ENCODE data around the gene LOC101059915.
A peak's percentile ranks its signal among the peaks of the same experiment; 100 is the strongest.

LOC101059915 gene

DNA sequence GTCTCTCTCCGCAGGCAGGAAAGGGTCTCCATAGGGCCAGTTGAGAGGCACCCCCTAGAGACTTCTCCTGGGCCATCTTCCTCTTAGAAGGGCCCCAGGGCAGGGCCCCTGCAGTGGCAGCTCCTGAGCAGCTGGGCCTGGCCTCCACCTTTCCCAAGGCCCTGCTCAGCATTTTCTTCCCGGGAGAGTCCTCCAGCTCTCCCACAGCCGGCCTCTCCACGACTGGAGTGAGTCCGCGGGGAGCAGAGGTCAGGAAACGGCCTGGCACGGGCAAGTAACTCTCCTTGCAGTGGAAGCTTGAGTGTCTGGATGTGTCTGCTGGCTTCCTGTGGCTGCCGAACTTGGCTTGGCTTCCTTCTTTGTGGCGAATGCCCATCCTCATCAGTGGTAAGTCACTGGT, 1.6 kb upstream of the LOC101059915 start:
- Histone ChIP-seq H3K27ac (ENCODE audit: extremely low read depth, low read depth, low read length) (no peak overlapping the region), H3K9me3 (ENCODE audit: control insufficient read depth, insufficient read depth, low read depth, low read length) (no peaks in the 10 kb centered on the region), H3K4me1 (ENCODE audit: control insufficient read depth, insufficient read depth, low read length) (no peaks in the 10 kb centered on the region), H3K36me3 (ENCODE audit: control insufficient read depth in 2 of 2, insufficient read depth in 1 of 2, low read length in 2 of 2) (no peaks in the 10 kb centered on the region), H3K4me3 (ENCODE audit: low read depth, low read length) (no peak overlapping the region)
- ChIA-PET CTCF (no interaction called here), POLR2A (no interaction called here)
- no peak for TF ChIP-seq SCRT1 (tag by site-specific recombination; IDR thresholded peaks at IDR 0.05; ENCODE audit: borderline replicate concordance)
- TF ChIP-seq, protein P1, sequence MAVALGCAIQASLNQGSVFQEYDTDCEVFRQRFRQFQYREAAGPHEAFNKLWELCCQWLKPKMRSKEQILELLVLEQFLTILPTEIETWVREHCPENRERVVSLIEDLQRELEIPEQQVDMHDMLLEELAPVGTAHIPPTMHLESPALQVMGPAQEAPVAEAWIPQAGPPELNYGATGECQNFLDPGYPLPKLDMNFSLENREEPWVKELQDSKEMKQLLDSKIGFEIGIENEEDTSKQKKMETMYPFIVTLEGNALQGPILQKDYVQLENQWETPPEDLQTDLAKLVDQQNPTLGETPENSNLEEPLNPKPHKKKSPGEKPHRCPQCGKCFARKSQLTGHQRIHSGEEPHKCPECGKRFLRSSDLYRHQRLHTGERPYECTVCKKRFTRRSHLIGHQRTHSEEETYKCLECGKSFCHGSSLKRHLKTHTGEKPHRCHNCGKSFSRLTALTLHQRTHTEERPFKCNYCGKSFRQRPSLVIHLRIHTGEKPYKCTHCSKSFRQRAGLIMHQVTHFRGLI (tag by site-specific recombination; IDR thresholded peaks at IDR 0.05): no peak

DNA sequence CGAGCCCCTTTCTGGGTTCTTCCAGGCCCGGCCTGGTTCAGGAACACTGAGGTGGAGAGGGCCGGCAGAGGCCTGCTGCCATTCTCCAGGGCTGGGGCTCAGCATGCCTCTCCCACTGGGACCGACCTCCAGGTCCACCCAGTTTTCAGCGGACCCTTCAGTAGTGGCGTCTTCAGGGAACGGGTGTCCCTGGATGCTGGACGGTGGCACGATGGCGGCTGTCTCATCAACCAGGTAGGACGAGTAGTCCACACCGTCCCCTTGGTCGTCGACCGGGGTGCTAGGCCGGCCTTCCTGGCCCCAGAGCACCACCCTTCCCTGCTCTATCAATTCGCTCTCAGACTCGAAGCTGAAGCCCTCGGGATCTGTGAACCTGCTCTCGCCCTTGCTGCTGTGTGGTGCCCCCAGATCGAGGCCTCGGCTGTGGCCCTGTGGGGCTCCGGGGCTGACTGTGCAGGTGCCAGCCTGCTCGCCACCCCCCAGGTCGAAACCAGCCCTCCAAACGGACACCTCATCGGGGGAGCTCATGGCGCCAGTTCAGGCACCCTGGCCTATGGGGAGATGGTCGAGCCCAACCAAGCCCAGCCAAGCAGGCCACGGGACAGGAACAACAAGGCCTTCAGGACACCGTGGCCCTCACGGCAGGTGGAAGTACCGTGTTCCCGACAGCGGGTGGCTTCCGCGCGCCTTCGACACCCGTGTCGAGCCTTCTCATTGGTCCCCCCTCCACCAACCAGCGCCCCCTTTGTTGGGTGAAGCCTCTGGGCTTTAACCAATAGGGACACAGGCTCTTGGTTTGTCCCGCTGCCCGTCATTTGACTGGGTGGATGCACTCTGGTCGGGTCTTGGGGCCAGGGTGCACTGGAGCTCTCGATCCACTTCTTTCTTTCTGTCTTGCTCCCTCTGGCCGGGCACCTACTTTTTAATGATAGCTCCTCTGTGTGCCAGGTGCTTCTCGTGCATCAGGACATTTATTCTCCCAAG, 814 bp upstream of the LOC101059915 start:
- Histone ChIP-seq H3K27ac (ENCODE audit: extremely low read depth, low read depth, low read length) (no peak overlapping the region), H3K4me3 (ENCODE audit: low read depth, low read length) (no peak overlapping the region), H3K36me3 (ENCODE audit: control insufficient read depth in 2 of 2, insufficient read depth in 1 of 2, low read length in 2 of 2) (no peaks in the 10 kb centered on the region), H3K4me1 (ENCODE audit: control insufficient read depth, insufficient read depth, low read length) (no peaks in the 10 kb centered on the region), H3K9me3 (ENCODE audit: control insufficient read depth, insufficient read depth, low read depth, low read length) (no peaks in the 10 kb centered on the region)
- ChIA-PET CTCF (interaction anchor here (0.6 to 0.8 kb wide), 2 partner anchors 14 to 391 kb away, joined by 3 to 6 read pairs; no protein-coding TSS in a partner anchor), POLR2A (no interaction called here)
- TF ChIP-seq, protein P2, sequence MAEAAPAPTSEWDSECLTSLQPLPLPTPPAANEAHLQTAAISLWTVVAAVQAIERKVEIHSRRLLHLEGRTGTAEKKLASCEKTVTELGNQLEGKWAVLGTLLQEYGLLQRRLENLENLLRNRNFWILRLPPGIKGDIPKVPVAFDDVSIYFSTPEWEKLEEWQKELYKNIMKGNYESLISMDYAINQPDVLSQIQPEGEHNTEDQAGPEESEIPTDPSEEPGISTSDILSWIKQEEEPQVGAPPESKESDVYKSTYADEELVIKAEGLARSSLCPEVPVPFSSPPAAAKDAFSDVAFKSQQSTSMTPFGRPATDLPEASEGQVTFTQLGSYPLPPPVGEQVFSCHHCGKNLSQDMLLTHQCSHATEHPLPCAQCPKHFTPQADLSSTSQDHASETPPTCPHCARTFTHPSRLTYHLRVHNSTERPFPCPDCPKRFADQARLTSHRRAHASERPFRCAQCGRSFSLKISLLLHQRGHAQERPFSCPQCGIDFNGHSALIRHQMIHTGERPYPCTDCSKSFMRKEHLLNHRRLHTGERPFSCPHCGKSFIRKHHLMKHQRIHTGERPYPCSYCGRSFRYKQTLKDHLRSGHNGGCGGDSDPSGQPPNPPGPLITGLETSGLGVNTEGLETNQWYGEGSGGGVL (tag by site-specific recombination; IDR thresholded peaks at IDR 0.05): no peak
- TF ChIP-seq, protein P1 (tag by site-specific recombination; IDR thresholded peaks at IDR 0.05): peak; percentile 57; the same call in 1 of the 2 replicates

DNA sequence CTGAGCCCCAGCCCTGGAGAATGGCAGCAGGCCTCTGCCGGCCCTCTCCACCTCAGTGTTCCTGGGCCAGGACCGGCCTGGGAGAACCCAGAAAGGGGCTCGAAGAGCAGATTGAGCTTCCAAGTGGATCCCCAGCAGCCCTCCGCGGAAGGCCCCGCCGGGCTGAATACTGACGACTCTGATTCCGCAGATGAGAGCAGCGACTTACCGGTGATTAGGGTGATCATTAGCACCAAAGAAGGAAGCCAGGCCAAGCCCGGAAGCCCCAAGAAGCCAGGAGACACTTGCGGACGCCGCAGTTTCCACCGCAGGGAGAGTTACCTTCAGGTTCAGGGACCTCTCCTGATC, 876 bp downstream of the LOC101059915 start:
- Histone ChIP-seq H3K9me3 (ENCODE audit: control insufficient read depth, insufficient read depth, low read depth, low read length) (no peaks in the 10 kb centered on the region), H3K4me1 (ENCODE audit: control insufficient read depth, insufficient read depth, low read length) (no peaks in the 10 kb centered on the region), H3K27ac (ENCODE audit: extremely low read depth, low read depth, low read length) (no peak overlapping the region), H3K36me3 (ENCODE audit: control insufficient read depth in 2 of 2, insufficient read depth in 1 of 2, low read length in 2 of 2) (no peaks in the 10 kb centered on the region), H3K4me3 (ENCODE audit: low read depth, low read length) (no peak overlapping the region)
- ChIA-PET CTCF (interaction anchor here (0.5 to 1.0 kb wide), 2 partner anchors 192 to 688 kb away, joined by 4 read pairs; no protein-coding TSS in a partner anchor), POLR2A (no interaction called here)
- TF ChIP-seq ZNF549 (tag by site-specific recombination; IDR thresholded peaks at IDR 0.05) (no peak), ZBTB21 (tag by site-specific recombination; IDR thresholded peaks at IDR 0.05) (no peak), ZBTB17 (tag by site-specific recombination; IDR thresholded peaks at IDR 0.05) (no peak), SALL2 (tag by site-specific recombination; IDR thresholded peaks at IDR 0.05; ENCODE audit: borderline replicate concordance) (no peak), ZNF132 (tag by site-specific recombination; IDR thresholded peaks at IDR 0.05; ENCODE audit: borderline replicate concordance) (no peak)
- TF ChIP-seq, protein P3, sequence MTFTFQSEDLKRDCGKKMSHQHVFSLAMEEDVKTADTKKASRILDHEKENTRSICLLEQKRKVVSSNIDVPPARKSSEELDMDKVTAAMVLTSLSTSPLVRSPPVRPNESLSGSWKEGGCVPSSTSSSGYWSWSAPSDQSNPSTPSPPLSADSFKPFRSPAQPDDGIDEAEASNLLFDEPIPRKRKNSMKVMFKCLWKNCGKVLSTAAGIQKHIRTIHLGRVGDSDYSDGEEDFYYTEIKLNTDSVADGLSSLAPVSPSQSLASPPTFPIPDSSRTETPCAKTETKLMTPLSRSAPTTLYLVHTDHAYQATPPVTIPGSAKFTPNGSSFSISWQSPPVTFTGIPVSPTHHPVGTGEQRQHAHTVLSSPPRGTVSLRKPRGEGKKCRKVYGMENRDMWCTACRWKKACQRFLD (tag by site-specific recombination; IDR thresholded peaks at IDR 0.05): no peak
- TF ChIP-seq, protein P4, sequence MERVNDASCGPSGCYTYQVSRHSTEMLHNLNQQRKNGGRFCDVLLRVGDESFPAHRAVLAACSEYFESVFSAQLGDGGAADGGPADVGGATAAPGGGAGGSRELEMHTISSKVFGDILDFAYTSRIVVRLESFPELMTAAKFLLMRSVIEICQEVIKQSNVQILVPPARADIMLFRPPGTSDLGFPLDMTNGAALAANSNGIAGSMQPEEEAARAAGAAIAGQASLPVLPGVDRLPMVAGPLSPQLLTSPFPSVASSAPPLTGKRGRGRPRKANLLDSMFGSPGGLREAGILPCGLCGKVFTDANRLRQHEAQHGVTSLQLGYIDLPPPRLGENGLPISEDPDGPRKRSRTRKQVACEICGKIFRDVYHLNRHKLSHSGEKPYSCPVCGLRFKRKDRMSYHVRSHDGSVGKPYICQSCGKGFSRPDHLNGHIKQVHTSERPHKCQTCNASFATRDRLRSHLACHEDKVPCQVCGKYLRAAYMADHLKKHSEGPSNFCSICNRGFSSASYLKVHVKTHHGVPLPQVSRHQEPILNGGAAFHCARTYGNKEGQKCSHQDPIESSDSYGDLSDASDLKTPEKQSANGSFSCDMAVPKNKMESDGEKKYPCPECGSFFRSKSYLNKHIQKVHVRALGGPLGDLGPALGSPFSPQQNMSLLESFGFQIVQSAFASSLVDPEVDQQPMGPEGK (tag by site-specific recombination; IDR thresholded peaks at IDR 0.05): no peak
- TF ChIP-seq, protein P5, sequence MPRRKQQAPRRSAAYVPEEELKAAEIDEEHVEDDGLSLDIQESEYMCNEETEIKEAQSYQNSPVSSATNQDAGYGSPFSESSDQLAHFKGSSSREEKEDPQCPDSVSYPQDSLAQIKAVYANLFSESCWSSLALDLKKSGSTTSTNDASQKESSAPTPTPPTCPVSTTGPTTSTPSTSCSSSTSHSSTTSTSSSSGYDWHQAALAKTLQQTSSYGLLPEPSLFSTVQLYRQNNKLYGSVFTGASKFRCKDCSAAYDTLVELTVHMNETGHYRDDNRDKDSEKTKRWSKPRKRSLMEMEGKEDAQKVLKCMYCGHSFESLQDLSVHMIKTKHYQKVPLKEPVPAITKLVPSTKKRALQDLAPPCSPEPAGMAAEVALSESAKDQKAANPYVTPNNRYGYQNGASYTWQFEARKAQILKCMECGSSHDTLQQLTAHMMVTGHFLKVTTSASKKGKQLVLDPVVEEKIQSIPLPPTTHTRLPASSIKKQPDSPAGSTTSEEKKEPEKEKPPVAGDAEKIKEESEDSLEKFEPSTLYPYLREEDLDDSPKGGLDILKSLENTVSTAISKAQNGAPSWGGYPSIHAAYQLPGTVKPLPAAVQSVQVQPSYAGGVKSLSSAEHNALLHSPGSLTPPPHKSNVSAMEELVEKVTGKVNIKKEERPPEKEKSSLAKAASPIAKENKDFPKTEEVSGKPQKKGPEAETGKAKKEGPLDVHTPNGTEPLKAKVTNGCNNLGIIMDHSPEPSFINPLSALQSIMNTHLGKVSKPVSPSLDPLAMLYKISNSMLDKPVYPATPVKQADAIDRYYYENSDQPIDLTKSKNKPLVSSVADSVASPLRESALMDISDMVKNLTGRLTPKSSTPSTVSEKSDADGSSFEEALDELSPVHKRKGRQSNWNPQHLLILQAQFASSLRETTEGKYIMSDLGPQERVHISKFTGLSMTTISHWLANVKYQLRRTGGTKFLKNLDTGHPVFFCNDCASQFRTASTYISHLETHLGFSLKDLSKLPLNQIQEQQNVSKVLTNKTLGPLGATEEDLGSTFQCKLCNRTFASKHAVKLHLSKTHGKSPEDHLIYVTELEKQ (tag by site-specific recombination; IDR thresholded peaks at IDR 0.05; ENCODE audit: borderline replicate concordance): no peak

Measured in HEK293 (cell line).